HG02981 (cell line): ENCODE measurements around the gene VRK1.

ENCODE experiments used
- ATAC-seq: cut with Tn5 transposase; IDR thresholded peaks from one replicate; pipeline ENCODE4 v1.9.1; 2021; ENCODE audit warnings: mild to moderate bottlenecking, moderate library complexity; ENCODE audit not compliant: unreplicated experiment

Gene VRK1

GRCh38 chr14:96790186-96790585 is 7.0 kb upstream of the VRK1 start:
- ATAC-seq, result no peak

- ATAC-seq, result no peak
Observed at GRCh38 chr14:96790706-96791105, 6.5 kb upstream of the VRK1 start.

- no peak for ATAC-seq
Observed at GRCh38 chr14:96792003-96792402, 5.2 kb upstream of the VRK1 start.

- ATAC-seq, result no peak
Observed at GRCh38 chr14:96792591-96792990, 4.6 kb upstream of the VRK1 start.

- ATAC-seq, result no peak
Observed at GRCh38 chr14:96793547-96793946, 3.6 kb upstream of the VRK1 start.

GRCh38 chr14:96795109-96795828 is 1.9 kb upstream of the VRK1 start:
- ATAC-seq, result no peak

GRCh38 chr14:96797582-96798349 is 584 bp downstream of the VRK1 start:
- ATAC-seq, result peak; percentile 39

- no peak for ATAC-seq
Observed at GRCh38 chr14:96798956-96799355, 1.8 kb downstream of the VRK1 start.

GRCh38 chr14:96799489-96800054 is 2.4 kb downstream of the VRK1 start:
- no peak for ATAC-seq

GRCh38 chr14:96801931-96802330 is 4.7 kb downstream of the VRK1 start:
- ATAC-seq, result no peak

- ATAC-seq, result no peak
Observed at GRCh38 chr14:96802963-96803362, 5.8 kb downstream of the VRK1 start.

- ATAC-seq, result no peak
Observed at GRCh38 chr14:96803958-96804357, 6.8 kb downstream of the VRK1 start.

- ATAC-seq, result no peak
Observed at GRCh38 chr14:96804895-96805294, 7.7 kb downstream of the VRK1 start.

GRCh38 chr14:96805956-96806355 is 8.8 kb downstream of the VRK1 start:
- ATAC-seq, result no peak

- ATAC-seq, result no peak
Observed at GRCh38 chr14:96806836-96807235, 9.7 kb downstream of the VRK1 start.

- ATAC-seq, result no peak
Observed at GRCh38 chr14:96808619-96809406, 11.6 kb downstream of the VRK1 start.

GRCh38 chr14:96811265-96811664 is 14.1 kb downstream of the VRK1 start:
- ATAC-seq, result no peak

- ATAC-seq, result peak; percentile 76
Observed at GRCh38 chr14:96811985-96812667, 14.9 kb downstream of the VRK1 start.

GRCh38 chr14:96816281-96816680 is 19.1 kb downstream of the VRK1 start:
- ATAC-seq, result no peak

GRCh38 chr14:96817750-96818666 is 20.8 kb downstream of the VRK1 start:
- no peak for ATAC-seq
